Natural killer cell (primary cell): ENCODE results near the gene CD300H. TPM values are rescaled to one million over a fixed set of nuclear protein-coding genes. Genes with fewer than 3 reads are reported as not detected.
"Not testable (repeated sequence)": the region's sequence is repeated elsewhere in the genome, so short reads cannot be mapped to it uniquely, and the experiment has no call there.

Experiments used
- ATAC-seq, 3 donors: fragments of 150-1000 bp in 2 of 3; fragments of 200-7000 bp in 1 of 3; cut with Tn5 transposase; 1 replicate in 1 of 3; 2 replicates in 2 of 3; pipeline ENCODE4 v1.10.0; 2021; ENCODE audit warnings: mild to moderate bottlenecking in 2 of 3, moderate library complexity in 2 of 3
- DNase-seq, 2 donors: peaks; one replicate each; pipeline versions ENCODE4 v3.0.0 to v3.0.0-alpha.2; 2013 to 2021; ENCODE audit warnings: mixed read lengths in 1 of 2
- H3K27ac ChIP-seq: one replicate; pipeline ENCODE4 v1.5.1; 2013; ENCODE audit warnings: mild to moderate bottlenecking, low read length
- H3K27me3 ChIP-seq: one replicate; pipeline ENCODE4 v1.6.1; 2013; ENCODE audit warnings: low read length; ENCODE audit not compliant: control insufficient read depth, insufficient read depth
- H3K36me3 ChIP-seq: one replicate; pipeline ENCODE4 v1.6.1; 2013; ENCODE audit warnings: low read length; ENCODE audit not compliant: control insufficient read depth, insufficient read depth
- H3K4me1 ChIP-seq: one replicate; pipeline ENCODE4 v1.6.1; 2013; ENCODE audit warnings: low read length; ENCODE audit not compliant: control insufficient read depth, insufficient read depth
- H3K4me3 ChIP-seq: one replicate; pipeline ENCODE4 v1.5.1; 2013; ENCODE audit warnings: low read length
- H3K9me3 ChIP-seq: one replicate; pipeline ENCODE4 v1.6.1; 2013; ENCODE audit warnings: low read length; ENCODE audit not compliant: control insufficient read depth, insufficient read depth
- H3K27ac Mint-ChIP-seq, 2 donors: one replicate each; pipeline ENCODE4 v1.8.0; 2022; ENCODE audit warnings: mild to moderate bottlenecking in 2 of 2, mixed read lengths in 2 of 2, moderate library complexity in 1 of 2
- H3K27me3 Mint-ChIP-seq, 2 donors: one replicate each; pipeline ENCODE4 v1.8.0; 2022; ENCODE audit warnings: low read depth in 2 of 2, mixed read lengths in 2 of 2
- H3K36me3 Mint-ChIP-seq: one replicate; pipeline ENCODE4 v1.8.0; 2022; ENCODE audit warnings: mixed read lengths
- H3K4me1 Mint-ChIP-seq, 2 donors: one replicate each; pipeline ENCODE4 v1.8.0; 2022; ENCODE audit warnings: mixed read lengths in 2 of 2
- H3K4me3 Mint-ChIP-seq: one replicate; pipeline ENCODE4 v1.8.0; 2022; ENCODE audit warnings: mild to moderate bottlenecking, moderate library complexity, mixed read lengths
- H3K9me3 Mint-ChIP-seq, 2 donors: one replicate each; pipeline ENCODE4 v1.8.0; 2022; ENCODE audit warnings: mixed read lengths in 2 of 2
- CTCF ChIP-seq: fragments of 200-600 bp; IDR thresholded peaks from one replicate; pipeline ENCODE4 v1.8.0; 2022; ENCODE audit warnings: antibody characterized with exemption
- WGBS: methylation state at CpG from one replicate; pipeline ENCODE4 v1.1.7; 2013; ENCODE audit warnings: missing lambda C conversion rate; ENCODE audit not compliant: insufficient coverage; 5-methylcytosine and 5-hydroxymethylcytosine counted together
- intact Hi-C: fragments of 100-400 bp; cut with micrococcal nuclease; formaldehyde crosslinking; loops from one replicate; pipeline ENCODE4 v1.14.2; 2022
- total RNA-seq, 4 donors: library from RNA; stranded (reverse); fragments of 120-200 nt in 1 of 4; gene quantifications; one replicate each; pipeline versions ENCODE4 v1.2.3 to v1.2.4, GENCODE V29; 2013 to 2022

CD300H gene
- total RNA-seq, 3 donors from 2014 or later (not counting 1 experiment from before 2014, with no cell fraction given): 0.90 to 9.3 TPM; not detected in 1

- ATAC-seq: no peak
- no peaks in the 10 kb centered on the region for H3K27me3 Mint-ChIP-seq
- peak overlapping the region; percentile 25 for H3K4me3 Mint-ChIP-seq
- no peaks in the 10 kb centered on the region for H3K36me3 Mint-ChIP-seq
- peaks cover 9% of the 10 kb centered on the region for H3K9me3 ChIP-seq
- peaks cover 37% of the 10 kb centered on the region for H3K4me1 ChIP-seq
- TF ChIP-seq CTCF: no peak
- peaks cover 0 to 5% of the 10 kb centered on the region in 2 donors for H3K9me3 Mint-ChIP-seq
- H3K4me3 ChIP-seq: no peak overlapping the region
- intact Hi-C loops: loop anchor here (2.0 kb wide), 1 partner anchor 46 kb away; no protein-coding TSS in a partner anchor
- H3K27me3 ChIP-seq: no peaks in the 10 kb centered on the region
- H3K27ac Mint-ChIP-seq: peak overlapping the region; percentile 77 to 86
- H3K36me3 ChIP-seq: peaks cover 3% of the 10 kb centered on the region
- peaks cover 29 to 52% of the 10 kb centered on the region in 2 donors for H3K4me1 Mint-ChIP-seq
- WGBS: 95% methylated on average over 20 of the region's 21 CpGs
- peak overlapping the region; percentile 81 for H3K27ac ChIP-seq
- DNase-seq: no peak
Measured at GRCh38 chr17:74520790-74521480, 46.4 kb downstream of the CD300H start.

GRCh38 chr17:74520016-74520434 lies 47.3 kb downstream of the CD300H start:
- Histone ChIP-seq H3K27me3 (no peaks in the 10 kb centered on the region), H3K27ac (peak overlapping the region; percentile 81), H3K36me3 (peaks cover 3% of the 10 kb centered on the region), H3K9me3 (peaks cover 9% of the 10 kb centered on the region), H3K4me3 (no peak overlapping the region), H3K4me1 (peaks cover 37% of the 10 kb centered on the region)
- peak overlapping the region; percentile 77 to 86 for H3K27ac Mint-ChIP-seq
- intact Hi-C loops: loop anchor here (2.0 kb wide), 1 partner anchor 45 kb away; no protein-coding TSS in a partner anchor
- peak in 2 of 3 donors; percentile 63 to 65 for ATAC-seq
- H3K9me3 Mint-ChIP-seq: peaks cover 0 to 5% of the 10 kb centered on the region in 2 donors
- no peaks in the 10 kb centered on the region for H3K27me3 Mint-ChIP-seq
- WGBS: 13% methylated on average over 3 of the region's 3 CpGs
- no peak overlapping the region for H3K4me3 Mint-ChIP-seq
- no peaks in the 10 kb centered on the region for H3K36me3 Mint-ChIP-seq
- TF ChIP-seq CTCF: no peak
- no peak for DNase-seq
- peaks cover 34 to 46% of the 10 kb centered on the region in 2 donors for H3K4me1 Mint-ChIP-seq

GRCh38 chr17:74518413-74518981 lies 48.8 kb downstream of the CD300H start:
- H3K27me3 ChIP-seq, H3K36me3 ChIP-seq, H3K27ac ChIP-seq, DNase-seq, H3K36me3 Mint-ChIP-seq, H3K9me3 Mint-ChIP-seq, H3K4me3 Mint-ChIP-seq, H3K4me3 ChIP-seq, H3K27me3 Mint-ChIP-seq, H3K9me3 ChIP-seq, intact Hi-C loops, ATAC-seq: not testable (repeated sequence)
- peaks cover 37% of the 10 kb centered on the region for H3K4me1 ChIP-seq
- peak overlapping the region in 1 of 2 donors; percentile 11 for H3K27ac Mint-ChIP-seq
- WGBS: 93% methylated on average over 6 of the region's 6 CpGs
- peaks cover 45 to 54% of the 10 kb centered on the region in 2 donors for H3K4me1 Mint-ChIP-seq

- Mint-ChIP-seq H3K27me3 (peaks cover 8 to 10% of the 10 kb centered on the region in 2 donors), H3K9me3 (peaks cover 2 to 10% of the 10 kb centered on the region in 2 donors), H3K36me3 (peaks cover 8% of the 10 kb centered on the region), H3K4me1 (peaks cover 37% of the 10 kb centered on the region in 2 donors), H3K27ac (peak overlapping the region; percentile 48 to 62), H3K4me3 (no peak overlapping the region)
- peaks cover 2% of the 10 kb centered on the region for H3K9me3 ChIP-seq
- H3K36me3 ChIP-seq: no peaks in the 10 kb centered on the region
- intact Hi-C loops: no loop called here
- no peak for DNase-seq
- 100% methylated on average over 2 of the region's 3 CpGs for WGBS
- H3K27ac ChIP-seq: no peak overlapping the region
- ATAC-seq: no peak
- no peak for TF ChIP-seq CTCF
- H3K4me3 ChIP-seq: no peak overlapping the region
- H3K27me3 ChIP-seq: no peaks in the 10 kb centered on the region
- H3K4me1 ChIP-seq: peaks cover 30% of the 10 kb centered on the region
Measured at GRCh38 chr17:74516561-74517328, 50.6 kb downstream of the CD300H start.
